ENCODE results near the gene SNX14.

The SNX14 gene

GRCh38 chr6:85506441-85507093 is 87.1 kb downstream of the SNX14 start:
- no peak for DNase-seq (ENCODE audit: low spot score)

DNA sequence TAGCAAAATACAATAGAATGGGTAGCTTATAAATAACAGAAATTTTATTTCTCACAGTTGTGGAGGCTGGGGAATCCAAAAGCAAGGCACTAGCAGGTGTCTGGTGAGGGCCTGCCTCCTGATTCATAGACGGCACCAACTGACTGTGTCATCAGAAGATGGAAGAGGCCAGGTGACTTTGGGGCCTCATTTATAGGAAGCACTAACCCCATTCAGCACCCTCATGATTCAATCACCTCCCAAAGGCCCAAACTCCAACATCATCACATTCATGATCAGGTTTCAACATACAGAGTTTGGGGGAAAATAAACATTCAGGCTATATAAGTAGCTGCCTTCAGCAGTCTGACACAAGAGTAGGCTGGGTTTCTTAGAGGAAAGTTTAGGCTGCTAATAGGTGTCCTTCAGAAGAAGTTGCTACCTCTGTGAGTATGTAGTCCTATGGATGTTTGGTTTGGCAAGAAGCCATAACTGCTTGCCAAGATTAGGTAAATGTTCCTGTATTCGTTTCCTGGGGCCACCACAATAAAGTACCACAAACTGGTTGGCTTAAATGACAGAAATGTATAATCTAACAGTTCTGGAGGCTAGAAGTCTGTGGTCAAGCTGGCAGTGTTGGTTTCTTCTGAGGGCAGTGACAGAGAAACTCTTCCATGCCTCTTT is 94.9 kb downstream of the SNX14 start:
- no peak for DNase-seq (ENCODE audit: low spot score)

DNA sequence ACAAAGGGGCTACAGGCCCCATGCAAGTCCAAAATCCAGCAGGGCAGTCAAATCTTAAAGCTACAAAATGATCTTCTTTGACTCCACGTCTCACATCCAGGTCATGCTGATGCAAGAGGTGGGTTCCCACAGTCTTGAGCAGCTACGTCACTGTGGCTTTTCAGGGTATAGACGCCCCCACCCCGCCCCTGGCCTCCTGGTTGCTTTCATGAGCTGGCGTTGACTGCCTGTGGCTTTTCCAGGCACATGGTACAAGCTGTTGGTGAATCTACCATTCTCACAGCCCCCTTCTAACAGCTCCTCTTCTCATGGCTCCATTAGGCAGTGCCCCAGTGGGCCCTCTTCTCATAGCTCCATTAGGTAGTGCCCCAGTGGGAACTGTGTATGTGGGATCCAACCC is 96.8 kb downstream of the SNX14 start:
- no peak for DNase-seq (ENCODE audit: low spot score)

GRCh38 chr6:85496009-85496579 is 97.6 kb downstream of the SNX14 start:
- DNase-seq (ENCODE audit: low spot score) = no peak

- no peak for DNase-seq (ENCODE audit: low spot score)
These were observed 98.8 kb downstream of the SNX14 start for GRCh38 chr6:85494547-85495536.

GRCh38 chr6:85493389-85493788 is 100.3 kb downstream of the SNX14 start:
- DNase-seq (ENCODE audit: low spot score) = no peak

- DNase-seq (ENCODE audit: low spot score) = no peak
These were observed 103.0 kb downstream of the SNX14 start for GRCh38 chr6:85490516-85491248.

DNA sequence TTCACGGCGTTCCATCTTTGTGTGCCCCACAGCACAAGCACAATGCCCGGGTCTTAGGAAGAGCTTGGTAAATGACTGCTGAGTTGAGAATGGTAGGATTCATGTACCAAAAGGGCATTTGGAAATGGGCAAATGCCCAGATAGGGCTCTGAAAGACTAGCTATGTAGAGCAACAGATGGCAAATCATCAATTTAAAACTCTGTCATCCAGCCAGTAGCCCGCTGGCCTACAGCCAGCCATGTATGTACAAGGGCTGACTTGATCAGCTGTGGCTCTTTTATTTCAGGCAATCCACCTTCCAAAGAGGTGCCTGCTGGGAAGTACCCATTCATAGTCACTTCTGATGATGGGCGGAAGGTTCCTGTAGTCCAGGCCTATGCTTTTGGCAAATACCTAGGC is 108.7 kb downstream of the SNX14 start:
- no peak for DNase-seq (ENCODE audit: low spot score)

DNA sequence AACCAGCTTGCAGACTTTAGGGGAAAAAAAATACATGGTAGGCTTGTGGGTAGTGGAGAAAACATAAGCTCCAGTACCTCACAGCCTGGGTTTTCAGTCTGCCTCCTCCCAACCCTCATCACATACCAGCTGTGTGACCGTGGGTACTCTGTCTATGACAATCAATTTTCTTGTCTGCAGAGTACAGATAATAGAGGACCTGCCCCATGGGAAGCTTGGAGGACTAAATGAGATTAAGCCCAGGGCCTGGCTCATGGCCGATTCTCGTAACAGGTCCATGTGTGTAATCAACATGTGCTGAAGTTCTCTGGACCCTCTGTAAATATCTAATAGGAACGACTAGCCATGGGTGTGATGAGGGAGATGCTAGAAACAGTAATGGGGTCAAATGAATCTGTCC is 109.8 kb downstream of the SNX14 start:
- DNase-seq (ENCODE audit: low spot score) = no peak

- peak; percentile 68 for DNase-seq (ENCODE audit: low spot score)
These were observed 110.6 kb downstream of the SNX14 start for GRCh38 chr6:85482905-85483700.

- no peak for DNase-seq (ENCODE audit: low spot score)
These were observed 111.3 kb downstream of the SNX14 start for GRCh38 chr6:85482206-85482904.

- no peak for DNase-seq (ENCODE audit: low spot score)
These were observed 114.5 kb downstream of the SNX14 start for GRCh38 chr6:85479208-85479607.

DNA sequence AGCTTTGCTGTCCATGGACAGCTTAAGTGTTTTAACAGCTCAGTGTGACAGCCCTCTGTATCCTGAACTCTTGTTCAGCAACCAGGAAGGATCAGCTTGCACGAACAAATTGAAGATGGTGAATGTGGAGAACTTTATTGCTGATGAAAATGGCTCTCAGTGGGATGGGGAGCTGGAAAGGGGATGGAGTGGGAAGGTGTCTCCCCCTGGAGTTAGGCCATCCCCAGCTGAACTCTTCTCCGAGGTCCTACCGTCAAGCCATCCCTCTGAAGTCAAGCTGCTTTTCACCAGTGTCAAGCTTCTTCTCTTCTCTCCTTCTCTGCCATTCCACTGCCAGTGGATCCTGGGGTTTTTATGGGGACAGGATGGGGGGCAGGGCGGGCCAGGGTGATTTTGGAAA is 117.1 kb downstream of the SNX14 start:
- no peak for DNase-seq (ENCODE audit: low spot score)

DNA sequence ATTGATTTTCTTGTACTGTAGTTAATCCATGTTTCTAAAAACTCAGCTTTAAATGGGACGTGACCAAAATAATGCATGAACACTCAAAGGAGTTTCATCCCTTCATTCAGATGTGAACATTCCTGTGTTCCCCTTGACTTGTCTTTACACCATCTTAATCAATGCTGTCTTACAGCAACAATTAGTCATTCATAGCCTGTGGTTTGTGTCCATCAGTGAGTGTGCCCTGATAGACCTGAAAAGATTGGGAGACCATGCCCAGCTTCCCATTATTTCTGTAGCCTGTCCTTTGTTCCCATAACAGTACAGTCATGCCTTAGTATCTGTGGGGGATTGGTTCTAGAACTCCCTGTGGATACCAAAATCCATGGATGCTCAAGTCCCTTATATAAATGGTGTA is 119.9 kb downstream of the SNX14 start:
- no peak for DNase-seq (ENCODE audit: low spot score)

DNA sequence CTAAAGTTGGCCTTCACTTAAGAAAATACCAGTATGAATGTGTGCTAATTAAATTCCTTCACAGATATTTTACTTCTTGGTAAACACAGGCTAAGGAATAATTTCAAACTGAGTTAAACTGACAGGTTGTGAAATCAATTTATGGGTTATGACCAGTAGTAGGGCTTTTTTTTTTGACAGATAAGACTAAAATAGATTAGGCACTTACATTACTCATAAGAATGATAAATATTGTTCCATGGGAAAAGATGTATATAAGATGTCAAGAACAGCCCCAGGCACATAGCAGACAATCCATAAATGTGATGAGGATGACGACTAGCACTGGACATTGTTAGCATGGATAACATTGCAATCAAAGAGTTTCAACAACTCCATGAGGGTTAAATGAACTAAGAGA is 120.9 kb downstream of the SNX14 start:
- no peak for DNase-seq (ENCODE audit: low spot score)

DNA sequence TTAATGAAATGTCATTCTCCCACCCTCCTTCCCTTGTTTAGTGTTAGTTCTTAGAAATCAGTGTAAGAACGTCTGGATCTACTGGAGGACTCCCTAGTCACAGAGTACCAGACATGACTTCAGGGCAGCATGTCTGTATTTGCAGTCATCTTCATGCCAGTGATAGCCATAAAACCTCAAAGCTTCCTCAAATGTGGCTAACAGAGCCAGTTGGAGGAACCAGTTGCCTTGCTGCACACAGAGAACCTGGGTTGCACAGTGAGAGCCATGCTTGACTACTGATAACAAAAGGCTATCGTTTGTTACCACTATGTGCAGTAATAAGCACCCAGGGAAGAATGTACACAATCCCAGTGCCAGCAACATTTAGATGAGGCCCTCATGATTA is 123.6 kb downstream of the SNX14 start:
- DNase-seq (ENCODE audit: low spot score) = no peak

- DNase-seq (ENCODE audit: low spot score) = no peak
These were observed 124.2 kb downstream of the SNX14 start for GRCh38 chr6:85469276-85470022.

GRCh38 chr6:85468326-85468725 is 125.3 kb downstream of the SNX14 start:
- DNase-seq (ENCODE audit: low spot score) = no peak

- DNase-seq (ENCODE audit: low spot score) = no peak
These were observed 127.9 kb downstream of the SNX14 start for GRCh38 chr6:85465762-85466161.

- DNase-seq (ENCODE audit: low spot score) = no peak
These were observed 128.9 kb downstream of the SNX14 start for GRCh38 chr6:85464722-85465150.

All from CD4-positive, alpha-beta T cell treated with Interleukin-6 at 100 ng/mL for 8 hours (primary cell).